H9 (cell line): ENCODE data around the gene ZNF423. TPM values are rescaled to one million over a fixed set of nuclear protein-coding genes. Genes with fewer than 3 reads are reported as not detected.

Experiments used
- DNase-seq: peaks from one replicate; pipeline ENCODE4 v3.0.0-alpha.2; 2017
- H2AFZ ChIP-seq: one replicate; pipeline ENCODE4 v1.6.1; 2013; ENCODE audit warnings: mild to moderate bottlenecking, low read length, control low read depth, moderate library complexity
- H2AK5ac ChIP-seq: 2 replicates; pipeline ENCODE4 v1.6.1; 2013; ENCODE audit warnings: low read length, control low read depth, mixed read lengths; ENCODE audit not compliant: insufficient read length
- H2BK120ac ChIP-seq: one replicate; pipeline ENCODE4 v1.6.1; 2013; ENCODE audit warnings: low read depth, mild to moderate bottlenecking, low read length, control low read depth, inconsistent platforms; ENCODE audit not compliant: poor library complexity, severe bottlenecking
- H2BK12ac ChIP-seq: 2 replicates; pipeline ENCODE4 v1.6.1; 2013; ENCODE audit warnings: low read length, control low read depth, mixed read lengths, low read depth; ENCODE audit not compliant: insufficient read length
- H2BK15ac ChIP-seq: 2 replicates; pipeline ENCODE4 v1.6.1; 2013; ENCODE audit warnings: low read depth, low read length, control low read depth
- H2BK20ac ChIP-seq: one replicate; pipeline ENCODE4 v1.6.1; 2013; ENCODE audit warnings: low read depth, mild to moderate bottlenecking, low read length, control low read depth, inconsistent platforms; ENCODE audit not compliant: poor library complexity, severe bottlenecking
- H2BK5ac ChIP-seq: 2 replicates; pipeline ENCODE4 v1.6.1; 2013; ENCODE audit warnings: low read length, control low read depth, mixed read lengths; ENCODE audit not compliant: insufficient read length
- H3K14ac ChIP-seq: 2 replicates; pipeline ENCODE4 v1.6.1; 2013; ENCODE audit warnings: low read length, control low read depth; ENCODE audit not compliant: insufficient read depth
- H3K18ac ChIP-seq: 2 replicates; pipeline ENCODE4 v1.6.1; 2013; ENCODE audit warnings: low read depth, mild to moderate bottlenecking, mixed read lengths, low read length, control low read depth; ENCODE audit not compliant: insufficient read length
- H3K23ac ChIP-seq: 2 replicates; pipeline ENCODE4 v1.6.1; 2013; ENCODE audit warnings: low read length, control low read depth, mixed read lengths, low read depth; ENCODE audit not compliant: insufficient read length
- H3K23me2 ChIP-seq: 2 replicates; pipeline ENCODE4 v1.6.1; 2013; ENCODE audit warnings: low read depth, mild to moderate bottlenecking, mixed read lengths, low read length, control low read depth; ENCODE audit not compliant: insufficient read length, poor library complexity, severe bottlenecking
- H3K27ac ChIP-seq: 2 replicates; pipeline ENCODE4 v1.5.1; 2013; ENCODE audit warnings: low read length, control low read depth, mixed read lengths, low read depth; ENCODE audit not compliant: insufficient read length
- H3K27me3 ChIP-seq: 2 replicates; pipeline ENCODE4 v1.6.1; 2013; ENCODE audit warnings: low read length, control low read depth, inconsistent platforms; ENCODE audit not compliant: insufficient read depth
- H3K4ac ChIP-seq: 2 replicates; pipeline ENCODE4 v1.6.1; 2013; ENCODE audit warnings: low read depth, mild to moderate bottlenecking, control low read depth, inconsistent platforms, low read length, moderate library complexity
- H3K4me1 ChIP-seq: 2 replicates; pipeline ENCODE4 v1.6.1; 2013; ENCODE audit warnings: low read length, control low read depth, inconsistent platforms; ENCODE audit not compliant: insufficient read depth
- H3K4me2 ChIP-seq: 2 replicates; pipeline ENCODE4 v1.6.1; 2013; ENCODE audit warnings: low read length, control low read depth, mixed read lengths; ENCODE audit not compliant: insufficient read length, insufficient read depth
- H3K56ac ChIP-seq: 2 replicates; pipeline ENCODE4 v1.6.1; 2013; ENCODE audit warnings: low read depth, mild to moderate bottlenecking, mixed read lengths, low read length, control low read depth; ENCODE audit not compliant: insufficient read length
- H3K79me1 ChIP-seq: 2 replicates; pipeline ENCODE4 v1.6.1; 2013; ENCODE audit warnings: low read depth, mild to moderate bottlenecking, moderate library complexity, low read length, control low read depth, inconsistent platforms; ENCODE audit not compliant: insufficient read depth, poor library complexity, severe bottlenecking
- H3K79me2 ChIP-seq: 2 replicates; pipeline ENCODE4 v1.6.1; 2013; ENCODE audit warnings: low read length, control low read depth, inconsistent platforms; ENCODE audit not compliant: insufficient read depth
- H3K9ac ChIP-seq: 2 replicates; pipeline ENCODE4 v1.6.1; 2013; ENCODE audit warnings: low read length, control low read depth, mixed read lengths; ENCODE audit not compliant: insufficient read length; ENCODE audit errors: extremely low read depth
- H3K9me3 ChIP-seq: one replicate; pipeline ENCODE4 v1.6.1; 2013; ENCODE audit warnings: low read depth, low read length, inconsistent platforms; ENCODE audit not compliant: control insufficient read depth
- H3T11ph ChIP-seq: one replicate; pipeline ENCODE4 v1.6.1; 2013; ENCODE audit warnings: mild to moderate bottlenecking, low read length, control low read depth, inconsistent platforms
- H4K20me1 ChIP-seq: one replicate; pipeline ENCODE4 v1.6.1; 2013; ENCODE audit not compliant: control insufficient read depth, insufficient read length, insufficient read depth
- H4K5ac ChIP-seq: 2 replicates; pipeline ENCODE4 v1.6.1; 2013; ENCODE audit warnings: low read depth, mild to moderate bottlenecking, mixed read lengths, low read length, control low read depth; ENCODE audit not compliant: insufficient read length
- H4K8ac ChIP-seq: replicated peaks from 2 replicates; pipeline ENCODE4 v1.6.1; 2013; ENCODE audit warnings: low read length, control low read depth, mixed read lengths, low read depth; ENCODE audit not compliant: insufficient read length
- H4K91ac ChIP-seq: 2 replicates; pipeline ENCODE4 v1.6.1; 2013; ENCODE audit warnings: low read depth, mild to moderate bottlenecking, moderate library complexity, mixed read lengths, low read length, control low read depth; ENCODE audit not compliant: insufficient read length
- H3K27ac Mint-ChIP-seq, 3 experiments: 2 replicates in 2 of 3; 3 replicates in 1 of 3; pipeline ENCODE4 v1.8.0; 2020 to 2021; ENCODE audit warnings: mixed read lengths in 3 of 3, mild to moderate bottlenecking in 1 of 3, moderate library complexity in 1 of 3
- H3K27me3 Mint-ChIP-seq: 2 replicates; pipeline ENCODE4 v1.8.0; 2021; ENCODE audit warnings: low read depth, mild to moderate bottlenecking, moderate library complexity, mixed read lengths
- H3K36me3 Mint-ChIP-seq, 3 experiments: 2 replicates in 2 of 3; 3 replicates in 1 of 3; pipeline ENCODE4 v1.8.0; 2020 to 2021; ENCODE audit warnings: low read depth in 3 of 3, mixed read lengths in 3 of 3; ENCODE audit not compliant: insufficient read depth in 1 of 3
- H3K4me1 Mint-ChIP-seq, 2 experiments: 2 replicates each; pipeline ENCODE4 v1.8.0; 2020; ENCODE audit warnings: mixed read lengths in 2 of 2
- H3K4me3 Mint-ChIP-seq, 2 experiments: 2 replicates in 1 of 2; 3 replicates in 1 of 2; pipeline ENCODE4 v1.8.0; 2020 to 2021; ENCODE audit warnings: mild to moderate bottlenecking in 2 of 2, mixed read lengths in 2 of 2, moderate library complexity in 1 of 2
- H3K9me3 Mint-ChIP-seq, 2 experiments: 2 replicates in 1 of 2; 3 replicates in 1 of 2; pipeline ENCODE4 v1.8.0; 2020; ENCODE audit warnings: mild to moderate bottlenecking in 2 of 2, mixed read lengths in 2 of 2, moderate library complexity in 1 of 2
- WGBS: extraction: QIAGEN DNeasy Blood & Tissue Kit; methylation state at CpG from one replicate; pipeline ENCODE4 v1.1.7; 2013; ENCODE audit warnings: missing lambda C conversion rate, low lambda C conversion rate, mixed read lengths; ENCODE audit not compliant: insufficient read length; ENCODE audit errors: extremely low coverage; 5-methylcytosine and 5-hydroxymethylcytosine counted together
- total RNA-seq: library from RNA; stranded (reverse); gene quantifications from 2 replicates; pipeline ENCODE4 v1.2.1, GENCODE V29; 2021
- TF ChIP-seq, protein P1 (sequence below): fragments of 200-600 bp; sonication (generic); conservative IDR thresholded peaks from 3 replicates; pipeline ENCODE4 v1.8.0; 2021; ENCODE audit warnings: antibody characterized with exemption, mild to moderate bottlenecking

The ZNF423 gene
- total RNA-seq, 1 experiment from 2014 or later, result 51.5 TPM

DNA sequence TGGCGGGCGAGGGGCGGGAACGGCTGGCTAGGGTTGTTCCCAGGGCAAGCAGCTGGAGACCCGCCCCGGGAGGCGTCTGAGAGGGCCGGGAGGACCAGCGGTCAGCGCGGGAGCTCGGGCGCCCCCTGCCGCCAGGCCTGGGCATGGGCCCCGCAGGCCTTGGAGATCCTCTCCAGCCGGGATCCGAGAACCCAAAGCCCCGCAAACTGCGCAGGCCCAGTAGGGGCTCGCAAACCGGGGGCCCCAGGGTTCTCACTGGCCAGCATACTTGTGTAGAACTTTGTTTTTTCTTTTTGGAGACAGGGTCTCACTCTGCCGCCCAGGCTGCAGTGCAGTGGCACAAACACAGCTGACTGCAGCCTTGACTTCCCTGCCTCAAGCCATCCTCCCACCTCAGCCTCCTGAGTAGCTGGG lies 20.8 kb upstream of the ZNF423 start:
- H4K20me1 ChIP-seq, result no peaks in the 10 kb centered on the region
- WGBS, result no CpG with 5 or more reads among the region's 22 CpGs
- H2BK120ac ChIP-seq, result no peak overlapping the region
- H3K79me1 ChIP-seq, result no peaks in the 10 kb centered on the region
- H3K79me2 ChIP-seq, result no peaks in the 10 kb centered on the region
- H3K4me1 ChIP-seq, result peaks cover 2% of the 10 kb centered on the region; the same call in 1 of the 2 replicates
- H3K18ac ChIP-seq, result no peak overlapping the region
- H3K23me2 ChIP-seq, result peaks cover 4% of the 10 kb centered on the region
- Mint-ChIP-seq H3K27me3 (peaks cover 46% of the 10 kb centered on the region), H3K27ac (peak overlapping the region in 1 of 3 experiments; percentile 76; a peak in 1 of 7 replicates), H3K9me3 (no peaks in the 10 kb centered on the region), H3K36me3 (no peaks in the 10 kb centered on the region), H3K4me1 (peaks cover 22 to 25% of the 10 kb centered on the region in 2 experiments), H3K4me3 (peak overlapping the region; percentile 54 to 75; a peak in 4 of 5 replicates)
- H2AK5ac ChIP-seq, result no peak overlapping the region
- no peak overlapping the region for H2AFZ ChIP-seq
- H2BK15ac ChIP-seq, result no peak overlapping the region; the same call in 1 of the 2 replicates
- no peaks in the 10 kb centered on the region for H3K9me3 ChIP-seq
- TF ChIP-seq, protein P1, sequence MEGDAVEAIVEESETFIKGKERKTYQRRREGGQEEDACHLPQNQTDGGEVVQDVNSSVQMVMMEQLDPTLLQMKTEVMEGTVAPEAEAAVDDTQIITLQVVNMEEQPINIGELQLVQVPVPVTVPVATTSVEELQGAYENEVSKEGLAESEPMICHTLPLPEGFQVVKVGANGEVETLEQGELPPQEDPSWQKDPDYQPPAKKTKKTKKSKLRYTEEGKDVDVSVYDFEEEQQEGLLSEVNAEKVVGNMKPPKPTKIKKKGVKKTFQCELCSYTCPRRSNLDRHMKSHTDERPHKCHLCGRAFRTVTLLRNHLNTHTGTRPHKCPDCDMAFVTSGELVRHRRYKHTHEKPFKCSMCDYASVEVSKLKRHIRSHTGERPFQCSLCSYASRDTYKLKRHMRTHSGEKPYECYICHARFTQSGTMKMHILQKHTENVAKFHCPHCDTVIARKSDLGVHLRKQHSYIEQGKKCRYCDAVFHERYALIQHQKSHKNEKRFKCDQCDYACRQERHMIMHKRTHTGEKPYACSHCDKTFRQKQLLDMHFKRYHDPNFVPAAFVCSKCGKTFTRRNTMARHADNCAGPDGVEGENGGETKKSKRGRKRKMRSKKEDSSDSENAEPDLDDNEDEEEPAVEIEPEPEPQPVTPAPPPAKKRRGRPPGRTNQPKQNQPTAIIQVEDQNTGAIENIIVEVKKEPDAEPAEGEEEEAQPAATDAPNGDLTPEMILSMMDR, result peak; percentile 100
- DNase-seq, result peak; percentile 91
- H3K9ac ChIP-seq, result no peak overlapping the region
- H3K23ac ChIP-seq, result no peak overlapping the region
- H3K14ac ChIP-seq, result no peak overlapping the region
- no peak overlapping the region for H4K8ac ChIP-seq
- no peak overlapping the region for H3K56ac ChIP-seq
- no peaks in the 10 kb centered on the region for H3K27me3 ChIP-seq
- H3K4ac ChIP-seq, result no peak overlapping the region
- H3T11ph ChIP-seq, result no peak overlapping the region
- no peak overlapping the region for H2BK12ac ChIP-seq
- H3K27ac ChIP-seq, result no peak overlapping the region
- H2BK5ac ChIP-seq, result no peak overlapping the region
- no peak overlapping the region for H2BK20ac ChIP-seq
- no peak overlapping the region for H4K91ac ChIP-seq
- no peak overlapping the region for H4K5ac ChIP-seq
- H3K4me2 ChIP-seq, result peak overlapping the region; percentile 52
